Measurements from ENCODE around the gene TCEAL1.

Gene TCEAL1

DNA sequence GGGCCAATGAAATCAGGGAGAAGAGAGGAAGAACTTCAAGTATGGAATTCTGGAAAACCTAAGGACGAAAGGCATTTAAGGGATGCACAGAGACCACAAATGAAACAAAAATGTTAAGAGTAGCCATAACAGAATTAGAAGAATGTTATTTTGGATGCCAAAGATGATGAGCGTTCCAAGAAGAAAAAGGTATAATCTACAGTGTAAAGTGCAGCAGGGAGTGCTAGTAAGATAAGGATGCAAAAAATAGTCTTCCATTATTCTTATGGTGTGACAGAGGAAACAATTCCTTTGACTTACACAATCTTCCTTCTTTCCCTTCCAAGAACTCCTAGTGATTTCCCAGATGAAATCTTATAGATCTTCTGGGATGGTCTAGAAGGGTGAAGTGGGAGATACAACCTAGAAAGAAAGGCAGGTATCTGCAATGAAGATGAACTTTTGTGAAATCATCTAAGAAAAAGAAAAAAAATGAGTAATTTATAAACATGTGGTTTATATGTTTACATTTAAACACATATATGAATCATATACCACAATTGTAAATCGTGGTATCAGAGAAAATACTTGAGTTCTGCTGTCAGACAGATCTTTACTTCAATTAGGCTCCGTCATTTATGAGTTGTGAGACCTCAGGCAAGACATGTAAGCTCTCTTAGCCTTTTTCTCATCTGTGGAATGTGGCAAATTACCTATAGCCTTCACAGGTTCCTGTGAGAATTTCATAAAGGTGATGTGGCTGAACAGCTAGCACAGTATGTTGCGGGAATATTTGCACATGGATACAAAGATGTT, 49.6 kb downstream of the TCEAL1 start:
- no peak for DNase-seq
